Breast epithelium (tissue), 4 donors: ENCODE results near the gene LTBP2. TPM values are rescaled to one million over a fixed set of nuclear protein-coding genes. Genes with fewer than 3 reads are reported as not detected.

Experiments
- DNase-seq, 2 donors: peaks; one replicate each; pipeline ENCODE4 v3.0.0-alpha.2; 2019; ENCODE audit warnings: low spot score in 2 of 2
- H3K27ac ChIP-seq, 2 donors: fragments of 200-600 bp; sonication (generic) in 1 of 2; one replicate each; pipeline ENCODE4 v1.5.1; 2016 to 2019; ENCODE audit warnings: mild to moderate bottlenecking in 1 of 2
- H3K27me3 ChIP-seq, 2 donors: fragments of 200-600 bp; sonication (generic) in 1 of 2; one replicate each; pipeline versions ENCODE4 v1.5.1 to v1.6.0; 2017 to 2019; ENCODE audit warnings: control low read depth in 1 of 2, mild to moderate bottlenecking in 1 of 2
- H3K36me3 ChIP-seq: fragments of 200-600 bp; one replicate; pipeline ENCODE4 v1.5.1; 2019
- H3K4me1 ChIP-seq, 2 donors: fragments of 200-600 bp; sonication (generic); one replicate each; pipeline ENCODE4 v1.5.1; 2016 to 2019; ENCODE audit warnings: control low read depth in 1 of 2
- H3K4me3 ChIP-seq, 3 donors: fragments of 200-600 bp; sonication (generic); 1 replicate in 2 of 3; 2 replicates in 1 of 3; pipeline ENCODE4 v1.5.1; 2016 to 2019; ENCODE audit warnings: mild to moderate bottlenecking in 3 of 3, moderate library complexity in 2 of 3
- H3K9me3 ChIP-seq, 2 donors: fragments of 200-600 bp; sonication (generic) in 1 of 2; one replicate each; pipeline ENCODE4 v1.5.1; 2016 to 2019; ENCODE audit warnings: control low read depth in 1 of 2
- POLR2A ChIP-seq: fragments of 450-650 bp; IDR thresholded peaks from one replicate; pipeline ENCODE4 v1.6.1; 2016; ENCODE audit warnings: antibody characterized with exemption, mild to moderate bottlenecking, moderate library complexity
- POLR2AphosphoS5 ChIP-seq, 3 donors: sonication (generic); formaldehyde crosslinking; IDR thresholded peaks; one replicate each; pipeline ENCODE4 v1.6.1; 2017; ENCODE audit warnings: antibody characterized with exemption in 3 of 3
- intact Hi-C: fragments of 100-400 bp; cut with DNase I; formaldehyde crosslinking; loops from one replicate; pipeline ENCODE4 v1.15.1; 2023; ENCODE audit warnings: low total_unique reads
- total RNA-seq, 3 donors: library from RNA; depleted of rRNA; stranded (reverse); fragments of >200 nt; gene quantifications; one replicate each; pipeline ENCODE4 v1.1.0, GENCODE V29; 2016
- TF ChIP-seq, protein P1 (sequence below), 3 donors: fragments of 450-650 bp; IDR thresholded peaks; one replicate each; pipeline ENCODE4 v1.5.1; 2016 to 2017; ENCODE audit warnings: antibody characterized with exemption in 3 of 3, mild to moderate bottlenecking in 3 of 3, moderate library complexity in 3 of 3

The LTBP2 gene
- total RNA-seq, 3 donors from 2014 or later = 34.7 to 91.1 (median 79.0) TPM

DNA sequence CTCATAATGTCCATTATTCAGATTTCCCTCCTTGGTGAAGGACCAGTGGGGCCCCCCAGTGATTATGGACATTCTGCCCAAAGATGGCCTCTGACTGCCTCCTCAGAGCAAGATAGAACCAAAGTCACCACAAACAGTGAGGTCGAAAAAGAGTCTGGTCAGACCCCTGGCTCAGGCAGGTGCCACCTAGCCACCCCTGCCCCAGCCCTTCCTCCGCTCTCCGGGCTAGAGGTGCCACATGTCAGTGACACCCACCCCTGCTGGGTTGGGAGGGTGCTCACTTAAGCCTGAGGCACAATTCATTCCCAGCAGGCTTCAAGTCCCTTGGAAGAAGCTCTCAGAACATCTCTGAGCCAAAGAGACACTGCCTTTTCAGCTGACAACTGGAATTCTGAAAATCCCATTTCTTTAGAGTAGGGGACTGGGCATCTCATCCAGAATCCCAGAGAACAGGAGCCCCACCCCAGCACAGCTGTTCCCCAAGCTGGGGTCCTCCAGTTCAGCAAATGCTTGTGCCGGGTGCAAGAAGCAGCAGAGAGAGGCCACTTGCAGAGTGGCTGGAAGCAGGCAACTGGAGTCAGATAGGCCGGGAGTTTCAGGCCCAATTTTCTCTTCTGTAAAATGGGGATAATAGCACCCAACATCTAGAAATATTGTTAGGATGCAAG, 68.1 kb downstream of the LTBP2 start:
- DNase-seq = no peak
- H3K9me3 ChIP-seq = no peaks in the 10 kb centered on the region
- no peaks in the 10 kb centered on the region for H3K27me3 ChIP-seq
- no peaks in the 10 kb centered on the region for H3K4me1 ChIP-seq
- H3K36me3 ChIP-seq = no peaks in the 10 kb centered on the region
- no peak overlapping the region for H3K27ac ChIP-seq
- H3K4me3 ChIP-seq = no peak overlapping the region
- TF ChIP-seq, protein P1, sequence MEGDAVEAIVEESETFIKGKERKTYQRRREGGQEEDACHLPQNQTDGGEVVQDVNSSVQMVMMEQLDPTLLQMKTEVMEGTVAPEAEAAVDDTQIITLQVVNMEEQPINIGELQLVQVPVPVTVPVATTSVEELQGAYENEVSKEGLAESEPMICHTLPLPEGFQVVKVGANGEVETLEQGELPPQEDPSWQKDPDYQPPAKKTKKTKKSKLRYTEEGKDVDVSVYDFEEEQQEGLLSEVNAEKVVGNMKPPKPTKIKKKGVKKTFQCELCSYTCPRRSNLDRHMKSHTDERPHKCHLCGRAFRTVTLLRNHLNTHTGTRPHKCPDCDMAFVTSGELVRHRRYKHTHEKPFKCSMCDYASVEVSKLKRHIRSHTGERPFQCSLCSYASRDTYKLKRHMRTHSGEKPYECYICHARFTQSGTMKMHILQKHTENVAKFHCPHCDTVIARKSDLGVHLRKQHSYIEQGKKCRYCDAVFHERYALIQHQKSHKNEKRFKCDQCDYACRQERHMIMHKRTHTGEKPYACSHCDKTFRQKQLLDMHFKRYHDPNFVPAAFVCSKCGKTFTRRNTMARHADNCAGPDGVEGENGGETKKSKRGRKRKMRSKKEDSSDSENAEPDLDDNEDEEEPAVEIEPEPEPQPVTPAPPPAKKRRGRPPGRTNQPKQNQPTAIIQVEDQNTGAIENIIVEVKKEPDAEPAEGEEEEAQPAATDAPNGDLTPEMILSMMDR (IDR thresholded peaks at IDR 0.05) = no peak
- TF ChIP-seq POLR2A (no peak), POLR2AphosphoS5 (IDR thresholded peaks at IDR 0.05) (no peak)
- intact Hi-C loops = no loop called here

DNA sequence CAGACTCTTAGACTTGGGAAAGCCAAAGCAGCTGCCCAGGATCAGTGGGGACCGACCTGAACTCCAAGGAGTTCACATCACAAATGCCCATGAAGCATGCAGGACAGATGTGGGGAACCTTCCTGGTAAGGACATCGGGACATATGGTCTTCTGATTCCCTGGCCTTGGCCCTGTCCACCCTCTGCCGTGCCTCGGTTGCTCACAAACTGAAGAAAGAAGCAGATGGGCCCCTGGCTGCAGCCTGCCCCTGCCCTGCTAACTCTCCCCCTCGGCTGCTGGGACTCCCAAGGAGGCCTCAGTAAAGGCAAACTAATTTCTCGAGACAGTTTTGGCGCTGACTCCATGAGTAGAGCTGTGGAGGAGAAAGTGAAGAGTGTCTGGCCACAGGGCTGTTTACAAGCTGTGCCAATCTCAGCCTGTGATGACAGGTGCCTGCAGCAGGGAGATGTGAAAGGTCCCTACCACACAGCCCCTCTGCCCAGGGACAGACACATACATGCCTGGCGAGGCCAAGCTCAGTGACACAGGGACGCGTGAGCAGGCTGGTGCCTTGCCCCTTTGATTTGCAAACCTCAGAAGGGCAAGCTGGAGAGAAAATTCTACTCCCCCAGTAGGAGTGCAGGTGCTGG, 69.9 kb downstream of the LTBP2 start:
- no peaks in the 10 kb centered on the region for H3K27me3 ChIP-seq
- no peaks in the 10 kb centered on the region for H3K36me3 ChIP-seq
- TF ChIP-seq POLR2A (no peak), POLR2AphosphoS5 (IDR thresholded peaks at IDR 0.05) (no peak)
- TF ChIP-seq, protein P1 (IDR thresholded peaks at IDR 0.05) = no peak
- no peaks in the 10 kb centered on the region for H3K4me1 ChIP-seq
- H3K27ac ChIP-seq = no peak overlapping the region
- no peaks in the 10 kb centered on the region for H3K9me3 ChIP-seq
- no peak overlapping the region for H3K4me3 ChIP-seq
- intact Hi-C loops = no loop called here
- DNase-seq = no peak

DNA sequence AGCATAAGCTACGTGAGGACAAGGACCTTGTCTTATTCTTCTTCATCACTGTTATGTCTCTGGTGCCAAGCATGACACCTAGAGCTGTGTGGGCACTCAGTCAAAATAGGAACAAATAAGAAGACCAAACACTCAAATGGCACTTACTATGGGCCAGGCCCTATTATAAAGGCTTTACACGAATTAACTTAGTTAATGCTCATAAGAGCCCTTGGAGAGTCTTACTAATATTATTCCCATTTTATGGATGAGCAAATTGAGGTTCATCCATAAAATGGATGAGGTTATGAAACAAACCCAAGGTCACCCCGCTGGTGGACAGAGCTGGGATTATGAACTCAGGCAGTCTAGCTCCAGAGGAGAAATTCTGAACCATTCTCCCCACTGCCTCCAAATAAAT, 70.8 kb downstream of the LTBP2 start:
- intact Hi-C loops = no loop called here
- no peak for DNase-seq
- no peaks in the 10 kb centered on the region for H3K9me3 ChIP-seq
- no peak overlapping the region for H3K27ac ChIP-seq
- no peak overlapping the region for H3K4me3 ChIP-seq
- H3K4me1 ChIP-seq = no peaks in the 10 kb centered on the region
- H3K36me3 ChIP-seq = no peaks in the 10 kb centered on the region
- no peaks in the 10 kb centered on the region for H3K27me3 ChIP-seq
- TF ChIP-seq POLR2AphosphoS5 (IDR thresholded peaks at IDR 0.05) (no peak), POLR2A (no peak)
- TF ChIP-seq, protein P1 (IDR thresholded peaks at IDR 0.05) = no peak

DNA sequence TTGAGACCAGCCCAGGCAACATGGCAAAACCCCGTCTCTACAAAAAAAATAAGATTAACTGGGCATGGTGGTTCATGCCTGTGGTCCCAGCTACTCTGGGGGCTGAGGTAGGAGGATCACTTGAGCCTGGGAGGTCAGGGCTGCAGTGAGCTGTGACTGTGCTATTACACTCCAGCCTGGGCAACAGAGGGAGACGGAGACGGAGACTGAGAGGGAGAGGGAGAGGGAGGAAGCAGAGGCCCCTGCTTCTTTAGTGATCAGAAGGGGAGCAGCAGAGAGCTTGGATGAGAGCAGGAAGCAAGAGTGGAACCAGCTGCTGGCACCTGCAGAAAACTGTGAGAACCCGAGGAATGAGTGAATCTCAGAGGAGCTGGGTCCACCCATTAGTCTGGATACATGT, 72.5 kb downstream of the LTBP2 start:
- Histone ChIP-seq H3K27ac (no peak overlapping the region), H3K9me3 (no peaks in the 10 kb centered on the region), H3K36me3 (no peaks in the 10 kb centered on the region), H3K4me3 (no peak overlapping the region), H3K27me3 (no peaks in the 10 kb centered on the region), H3K4me1 (no peaks in the 10 kb centered on the region)
- TF ChIP-seq POLR2AphosphoS5 (IDR thresholded peaks at IDR 0.05) (no peak), POLR2A (no peak)
- TF ChIP-seq, protein P1 (IDR thresholded peaks at IDR 0.05) = no peak
- no peak for DNase-seq
- intact Hi-C loops = no loop called here
